IMR-90 (cell line): ENCODE results near the gene ARHGAP10.

Experiments
- BHLHE40 ChIP-seq: fragments of 150-350 bp; IDR thresholded peaks from 2 replicates; pipeline ENCODE4 v1.6.1; 2016; ENCODE audit warnings: mild to moderate bottlenecking, low read depth, low read length
- CTCF ChIP-seq: conservative IDR thresholded peaks from 2 replicates; pipeline ENCODE4 v1.5.1; 2012; ENCODE audit warnings: mild to moderate bottlenecking, low read depth, low read length, improper control_type of control experiment
- MXI1 ChIP-seq: IDR thresholded peaks from 2 replicates; pipeline ENCODE4 v1.6.1; 2012; ENCODE audit warnings: low read depth, mild to moderate bottlenecking, low read length, moderate library complexity, borderline replicate concordance
- POLR2A ChIP-seq: IDR thresholded peaks from 2 replicates; pipeline ENCODE4 v1.6.1; 2012; ENCODE audit warnings: mild to moderate bottlenecking, low read depth, low read length
- RAD21 ChIP-seq: IDR thresholded peaks from 2 replicates; pipeline ENCODE4 v1.6.1; 2012; ENCODE audit warnings: low read length, improper control_type of control experiment
- SMC3 ChIP-seq: fragments of 150-350 bp; IDR thresholded peaks from 2 replicates; pipeline ENCODE4 v1.6.1; 2016; ENCODE audit warnings: low read depth, mild to moderate bottlenecking, antibody characterized with exemption, low read length, moderate library complexity
- USF2 ChIP-seq: fragments of 150-350 bp; IDR thresholded peaks from 2 replicates; pipeline ENCODE4 v1.6.1; 2017; ENCODE audit warnings: mild to moderate bottlenecking, antibody characterized with exemption, low read length, low read depth

DNA sequence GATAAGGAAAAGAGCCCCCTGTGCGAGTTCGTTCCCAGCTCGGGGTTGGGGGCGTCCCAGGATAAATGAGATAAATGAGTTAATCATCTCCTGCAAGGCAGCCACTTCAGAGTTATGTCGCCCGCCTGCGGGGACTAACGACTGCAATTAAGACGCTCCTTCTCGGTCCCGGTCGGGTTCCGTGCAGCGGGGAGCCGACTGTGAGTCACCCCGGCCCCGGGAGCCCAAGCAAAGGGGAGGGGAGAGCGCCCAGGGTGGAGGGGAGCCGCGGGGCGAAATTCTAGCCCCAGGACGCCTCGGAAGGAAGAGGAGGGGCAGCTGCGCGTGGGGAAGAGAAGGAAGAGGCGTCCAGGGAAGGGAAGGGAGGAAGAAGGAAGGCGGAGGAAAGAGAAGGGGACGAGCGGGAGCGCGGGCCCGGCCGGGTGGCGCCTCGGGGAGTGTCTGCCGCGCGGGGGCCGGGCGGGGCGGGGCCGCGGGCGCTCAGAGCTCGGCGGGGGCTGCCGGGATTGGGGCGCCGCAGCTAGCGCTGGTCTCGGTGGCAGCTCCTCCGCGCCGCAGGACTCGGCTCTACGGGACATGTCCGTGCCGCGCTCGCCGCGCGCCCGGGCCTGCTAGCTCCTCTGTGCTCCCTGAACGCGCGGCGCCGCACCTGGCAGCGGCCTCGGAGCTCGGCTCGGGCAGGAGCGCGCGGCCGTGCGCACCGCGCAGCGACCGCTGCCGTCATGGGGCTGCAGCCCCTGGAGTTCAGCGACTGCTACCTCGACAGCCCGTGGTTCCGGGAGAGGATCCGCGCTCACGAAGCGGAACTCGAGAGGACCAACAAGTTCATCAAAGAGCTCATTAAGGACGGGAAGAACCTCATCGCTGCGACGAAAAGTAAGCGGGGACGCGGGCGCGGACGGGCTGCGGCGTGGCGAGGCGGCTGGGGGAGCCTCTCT, at the start of gene ARHGAP10:
- TF ChIP-seq CTCF, result no peak
- TF ChIP-seq POLR2A, result peak; percentile 73
- TF ChIP-seq RAD21, result no peak; the same call in 1 of the 2 replicates
- no peak for TF ChIP-seq MXI1
- TF ChIP-seq USF2, result no peak
- TF ChIP-seq SMC3, result no peak
- no peak for TF ChIP-seq BHLHE40
